Ovary (tissue), 9 donors: Measurements from ENCODE around the gene USP19. TPM values are rescaled to one million over a fixed set of nuclear protein-coding genes. Genes with fewer than 3 reads are reported as not detected.

Experiments
- DNase-seq, 5 donors: peaks; one replicate each; pipeline ENCODE4 v3.0.0-alpha.2; 2019 to 2020
- H3K27ac ChIP-seq, 2 donors: fragments of 200-600 bp; one replicate each; pipeline versions ENCODE4 v1.5.1 to v1.8.0; 2019 to 2022
- H3K27me3 ChIP-seq: fragments of 200-600 bp; one replicate; pipeline ENCODE4 v1.8.0; 2022
- H3K36me3 ChIP-seq: fragments of 200-600 bp; sonication (generic); one replicate; pipeline ENCODE4 v1.5.1; 2019
- H3K4me1 ChIP-seq: one replicate; pipeline ENCODE4 v1.8.1; 2013; ENCODE audit warnings: mild to moderate bottlenecking, moderate library complexity; ENCODE audit not compliant: insufficient read depth
- H3K4me3 ChIP-seq: fragments of 200-600 bp; sonication (generic); one replicate; pipeline ENCODE4 v1.5.1; 2017
- H3K9me3 ChIP-seq, 2 donors: fragments of 200-600 bp in 1 of 2; sonication (generic) in 1 of 2; one replicate each; pipeline versions ENCODE4 v1.5.1 to v1.8.1; 2013 to 2019; ENCODE audit warnings: mild to moderate bottlenecking in 1 of 2, moderate library complexity in 1 of 2
- CTCF ChIP-seq, 3 donors: fragments of 450-650 bp in 2 of 3; fragments of 200-600 bp in 1 of 3; IDR thresholded peaks; one replicate each; pipeline versions ENCODE4 v1.5.1 to v1.8.0; 2016 to 2022; ENCODE audit warnings: antibody characterized with exemption in 3 of 3, mild to moderate bottlenecking in 1 of 3
- EP300 ChIP-seq: sonication (generic); formaldehyde crosslinking; IDR thresholded peaks from one replicate; pipeline ENCODE4 v1.6.1; 2017; ENCODE audit warnings: antibody characterized with exemption
- POLR2A ChIP-seq: fragments of 450-650 bp; IDR thresholded peaks from one replicate; pipeline ENCODE4 v1.6.1; 2017; ENCODE audit warnings: antibody characterized with exemption, mild to moderate bottlenecking, moderate library complexity
- WGBS, 3 donors: extraction: QIAGEN DNeasy Blood & Tissue Kit in 1 of 3; methylation state at CpG; one replicate each; pipeline versions ENCODE4 v1.1.5 to v1.1.7; 2013 to 2017; 5-methylcytosine and 5-hydroxymethylcytosine counted together
- intact Hi-C, 4 donors: fragments of 100-400 bp; cut with DNase I; formaldehyde crosslinking; loops; one replicate each; pipeline versions ENCODE4 v1.11.0 to v1.15.1; 2022 to 2023
- microRNA-seq, 3 donors: library from miRNA; unstranded; fragments of <30 nt; microRNA quantifications; one replicate each; pipeline versions ENCODE4 to v1.2.0, GENCODE V29; 2019 to 2020
- polyA plus RNA-seq, 2 donors: library from polyadenylated mRNA; stranded (reverse); fragments of 200-250 nt in 1 of 2; fragments of 350-450 nt in 1 of 2; fragmentation: Illumina TruSeq in 1 of 2; extraction: RNeasy Lipid Tissue Mini Kit (QIAGEN cat#74804) in 1 of 2; gene quantifications; one replicate each; pipeline ENCODE4 v1.2.3, GENCODE V29; 2013 to 2014
- small RNA-seq: library from RNA; depleted of rRNA; stranded (forward); fragments of <200 nt; gene quantifications from one replicate; pipeline ENCODE3, GENCODE V24; 2016
- total RNA-seq, 7 donors: library from RNA; depleted of rRNA in 2 of 7; stranded (reverse); fragments of >200 nt in 2 of 7; fragmentation: NEBNext Ultra II Directional in 3 of 7; extraction: Animal tissue kit (Norgen Biotek cat#: 25700) in 3 of 7; gene quantifications; one replicate each; pipeline versions ENCODE4 v1.1.0 to v1.2.4, GENCODE V29; 2016 to 2023
- donor health status: DM: no; HTN: no; CAD: no; lungs with moderate emphysema.
- donor health status: DM: no; HTN: no; CAD: no.
- donor health status: Bipolar disorder and iron deficiency.
- donor health status: DM: yes; HTN: yes; CAD: no.
- donor health status: DM: no; HTN: no; CAD: no.
- donor health status: DM: yes; HTN: yes; CAD: no.

USP19 gene
- total and polyA plus RNA-seq, 9 donors, result 21.7 to 71.4 (median 50.8) TPM

DNA sequence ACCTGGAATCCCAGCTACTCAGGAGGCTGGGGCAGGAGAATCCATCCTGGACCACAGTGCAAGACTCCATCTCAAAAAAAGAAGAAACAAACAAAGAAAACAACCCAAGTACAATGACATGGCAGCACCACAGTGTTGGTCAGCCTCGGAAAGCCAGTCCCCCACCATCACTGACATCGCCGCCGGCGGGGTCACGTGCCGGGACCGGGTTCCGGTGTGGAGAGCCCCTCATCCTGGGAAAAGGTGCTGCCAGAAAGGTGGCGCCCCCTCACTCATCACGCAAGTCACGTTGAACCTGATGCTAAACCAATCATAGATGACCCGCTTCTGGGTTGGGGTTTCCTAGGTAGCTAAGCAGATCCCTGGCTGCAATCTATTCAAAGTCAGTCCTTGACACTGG lies 44.5 kb downstream of the USP19 start:
- no peaks in the 10 kb centered on the region for H3K27me3 ChIP-seq
- no peaks in the 10 kb centered on the region for H3K36me3 ChIP-seq
- no peak for TF ChIP-seq EP300
- TF ChIP-seq POLR2A, result no peak
- TF ChIP-seq CTCF (IDR thresholded peaks at IDR 0.05), result no peak
- H3K4me3 ChIP-seq, result no peak overlapping the region
- H3K9me3 ChIP-seq, result no peaks in the 10 kb centered on the region
- no peak overlapping the region for H3K27ac ChIP-seq
- DNase-seq, result no peak
- WGBS, 3 donors, result 91 to 93% (median 93%) methylated on average over 13 of the region's 13 CpGs
- H3K4me1 ChIP-seq, result no peaks in the 10 kb centered on the region
- intact Hi-C loops, result no loop called here

Small RNA genes within 50 kb of the gene (microRNA-seq; reads per million reads assigned to microRNA genes)
- gene MIR6890, result 0 reads per million in 3 donors

Small RNA genes within 50 kb of the gene (small RNA-seq; reads per million reads assigned to genes)
- gene RN7SL182P, result not detected

Other genes starting within 250 kb of the USP19 start
- 10 to 100 TPM in 4 of 7 donors, 1 to 10 TPM in 3; 5.6 to 12.3 (median 10.1) TPM for gene SLC25A20, start 221.9 kb downstream of the USP19 start, total RNA-seq
- gene SLC25A20, start 221.9 kb downstream of the USP19 start, polyA plus RNA-seq, result 10 to 100 TPM; 12.1 to 37.6 TPM
- 10 to 100 TPM; 66.8 to 95.7 (median 72.0) TPM for gene ARIH2, start 202.0 kb downstream of the USP19 start, total RNA-seq
- gene ARIH2, start 202.0 kb downstream of the USP19 start, polyA plus RNA-seq, result 10 to 100 TPM; 39.6 to 75.3 TPM
- gene P4HTM, start 130.6 kb downstream of the USP19 start, total RNA-seq, result 100 to 1,000 TPM in 1 of 7 donors, 10 to 100 TPM in 6; 31.5 to 125 (median 46.5) TPM
- gene P4HTM, start 130.6 kb downstream of the USP19 start, polyA plus RNA-seq, result 10 to 100 TPM; 16.6 to 33.5 TPM
- 100 to 1,000 TPM; 116 to 289 (median 230) TPM for gene WDR6, start 113.4 kb downstream of the USP19 start, total RNA-seq
- 100 to 1,000 TPM; 109 to 196 TPM for gene WDR6, start 113.4 kb downstream of the USP19 start, polyA plus RNA-seq
- gene DALRD3, start 102.2 kb downstream of the USP19 start, total RNA-seq, result 10 to 100 TPM; 21.1 to 74.9 (median 27.5) TPM
- gene DALRD3, start 102.2 kb downstream of the USP19 start, polyA plus RNA-seq, result 10 to 100 TPM; 23.0 to 33.1 TPM
- 100 to 1,000 TPM in 3 of 7 donors, 10 to 100 TPM in 4; 77.4 to 132 (median 96.3) TPM for gene NDUFAF3, start 98.7 kb downstream of the USP19 start, total RNA-seq
- gene NDUFAF3, start 98.7 kb downstream of the USP19 start, polyA plus RNA-seq, result 10 to 100 TPM; 43.2 to 72.6 TPM
- 100 to 1,000 TPM; 264 to 523 (median 420) TPM for gene IMPDH2, start 91.4 kb downstream of the USP19 start, total RNA-seq
- 100 to 1,000 TPM; 295 to 381 TPM for gene IMPDH2, start 91.4 kb downstream of the USP19 start, polyA plus RNA-seq
- gene QRICH1, start 26.8 kb downstream of the USP19 start, total RNA-seq, result 100 to 1,000 TPM in 2 of 7 donors, 10 to 100 TPM in 5; 56.9 to 104 (median 90.4) TPM
- gene QRICH1, start 26.8 kb downstream of the USP19 start, polyA plus RNA-seq, result 10 to 100 TPM; 46.2 to 78.9 TPM
- 100 to 1,000 TPM; 165 to 271 (median 204) TPM for gene QARS1, start 16.1 kb downstream of the USP19 start, total RNA-seq
- 100 to 1,000 TPM; 191 to 293 TPM for gene QARS1, start 16.1 kb downstream of the USP19 start, polyA plus RNA-seq
- gene LAMB2, start 12.2 kb upstream of the USP19 start, total RNA-seq, result 100 to 1,000 TPM; 457 to 681 (median 491) TPM
- 100 to 1,000 TPM; 408 to 528 TPM for gene LAMB2, start 12.2 kb upstream of the USP19 start, polyA plus RNA-seq
- 10 to 100 TPM; 24.8 to 39.0 (median 32.7) TPM for gene CCDC71, start 45.5 kb upstream of the USP19 start, total RNA-seq
- gene CCDC71, start 45.5 kb upstream of the USP19 start, polyA plus RNA-seq, result 10 to 100 TPM in 1 of 2 donors, 1 to 10 TPM in 1; 6.9 to 30.9 TPM
- gene KLHDC8B, start 50.8 kb upstream of the USP19 start, total RNA-seq, result 100 to 1,000 TPM in 5 of 7 donors, 10 to 100 TPM in 2; 67.1 to 244 (median 131) TPM
- gene KLHDC8B, start 50.8 kb upstream of the USP19 start, polyA plus RNA-seq, result 100 to 1,000 TPM in 1 of 2 donors, 10 to 100 TPM in 1; 84.6 to 109 TPM
- gene C3orf62, start 156.4 kb upstream of the USP19 start, total RNA-seq, result 10 to 100 TPM in 1 of 7 donors, 1 to 10 TPM in 6; 1.3 to 11.1 (median 6.6) TPM
- gene C3orf62, start 156.4 kb upstream of the USP19 start, polyA plus RNA-seq, result 1 to 10 TPM; 5.0 to 7.9 TPM
- gene USP4, start 219.2 kb upstream of the USP19 start, total RNA-seq, result 10 to 100 TPM; 12.5 to 71.7 (median 52.5) TPM
- 10 to 100 TPM; 27.2 to 76.5 TPM for gene USP4, start 219.2 kb upstream of the USP19 start, polyA plus RNA-seq
- 100 to 1,000 TPM; 114 to 207 (median 152) TPM for gene GPX1, start 237.5 kb upstream of the USP19 start, total RNA-seq
- 100 to 1,000 TPM in 1 of 2 donors, 10 to 100 TPM in 1; 28.1 to 192 TPM for gene GPX1, start 237.5 kb upstream of the USP19 start, polyA plus RNA-seq